Right ventricle myocardium superior (tissue), 1 donor: ENCODE measurements around the gene SCG3. TPM values are rescaled to one million over a fixed set of nuclear protein-coding genes. Genes with fewer than 3 reads are reported as not detected.
A peak's percentile ranks its signal among the peaks of the same experiment; 100 is the strongest.

Source experiments
- ATAC-seq: fragments of 200-7000 bp; cut with Tn5 transposase; one replicate; pipeline ENCODE4 v1.9.1; 2020; ENCODE audit warnings: mild to moderate bottlenecking; ENCODE audit not compliant: poor library complexity
- DNase-seq: peaks from one replicate; pipeline ENCODE4 v3.0.0-alpha.2; 2020
- intact Hi-C: fragments of 100-400 bp; cut with DNase I; formaldehyde crosslinking; loops from one replicate; pipeline ENCODE4 v1.11.2; 2022
- total RNA-seq: library from RNA; stranded (reverse); fragmentation: NEBNext Ultra II Directional; extraction: Animal tissue kit (Norgen Biotek cat#: 25700); gene quantifications from one replicate; pipeline ENCODE4 v1.2.1, GENCODE V29; 2021
- donor health status: DM: no; HTN: yes; CAD: no; lungs with severe emphysema.

The SCG3 gene
- total RNA-seq, 1 donor from 2014 or later = not detected

GRCh38 chr15:51750186-51750585 lies 68.9 kb downstream of the SCG3 start:
- intact Hi-C loops = no loop called here
- no peak for DNase-seq
- ATAC-seq = no peak

DNA sequence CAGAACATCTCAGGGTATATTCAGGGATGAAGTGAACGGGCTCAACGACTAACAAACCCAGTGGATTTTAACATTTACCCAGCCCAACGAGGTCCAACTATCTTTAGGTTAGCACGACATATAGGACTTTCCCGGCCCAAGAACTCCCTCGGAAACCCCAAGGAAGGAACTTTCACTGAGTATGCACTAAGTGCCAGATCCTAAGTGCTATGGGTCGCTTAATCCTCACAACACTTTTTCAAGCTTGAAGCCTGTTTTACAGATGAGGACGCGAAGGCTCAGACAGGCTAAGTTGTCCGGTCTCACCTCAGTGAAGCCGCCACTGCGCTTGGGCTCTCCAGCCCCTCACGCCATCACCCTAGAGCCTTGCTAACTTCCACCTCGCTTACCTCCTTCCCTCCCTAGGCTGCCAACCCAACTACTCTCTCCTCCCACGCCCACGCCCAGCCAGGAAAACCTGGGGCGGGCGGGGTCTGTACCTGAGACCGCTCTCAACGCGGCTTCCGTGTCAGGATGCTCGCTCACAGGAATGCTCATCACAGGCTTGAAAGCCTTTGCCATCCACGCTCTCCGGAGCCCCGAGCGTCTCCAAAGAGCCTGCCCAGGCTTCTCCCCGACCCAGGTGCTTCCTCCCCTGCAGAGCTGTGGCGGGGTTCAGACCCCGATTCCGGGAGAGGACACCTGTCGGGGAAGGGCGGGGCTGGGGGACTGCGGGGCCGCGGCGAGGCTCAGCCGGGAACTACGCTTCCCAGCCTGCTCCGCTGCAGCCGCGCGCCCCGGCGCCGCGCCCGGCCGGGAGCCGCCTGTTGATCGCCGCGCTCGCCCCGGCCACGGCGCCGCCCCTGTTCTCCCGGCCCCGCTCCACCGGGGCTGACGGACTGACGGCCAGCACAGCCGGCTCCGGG lies 69.7 kb downstream of the SCG3 start, which contains the start of gene TMOD2:
Gene TMOD2, plus strand, starts transcription at position 806 of the 905 bp plus-strand sequence. CDS start 14,845 bp downstream, outside the sequence.
- intact Hi-C loops = no loop called here
- DNase-seq = peak; percentile 70
- peak; percentile 97 for ATAC-seq

DNA sequence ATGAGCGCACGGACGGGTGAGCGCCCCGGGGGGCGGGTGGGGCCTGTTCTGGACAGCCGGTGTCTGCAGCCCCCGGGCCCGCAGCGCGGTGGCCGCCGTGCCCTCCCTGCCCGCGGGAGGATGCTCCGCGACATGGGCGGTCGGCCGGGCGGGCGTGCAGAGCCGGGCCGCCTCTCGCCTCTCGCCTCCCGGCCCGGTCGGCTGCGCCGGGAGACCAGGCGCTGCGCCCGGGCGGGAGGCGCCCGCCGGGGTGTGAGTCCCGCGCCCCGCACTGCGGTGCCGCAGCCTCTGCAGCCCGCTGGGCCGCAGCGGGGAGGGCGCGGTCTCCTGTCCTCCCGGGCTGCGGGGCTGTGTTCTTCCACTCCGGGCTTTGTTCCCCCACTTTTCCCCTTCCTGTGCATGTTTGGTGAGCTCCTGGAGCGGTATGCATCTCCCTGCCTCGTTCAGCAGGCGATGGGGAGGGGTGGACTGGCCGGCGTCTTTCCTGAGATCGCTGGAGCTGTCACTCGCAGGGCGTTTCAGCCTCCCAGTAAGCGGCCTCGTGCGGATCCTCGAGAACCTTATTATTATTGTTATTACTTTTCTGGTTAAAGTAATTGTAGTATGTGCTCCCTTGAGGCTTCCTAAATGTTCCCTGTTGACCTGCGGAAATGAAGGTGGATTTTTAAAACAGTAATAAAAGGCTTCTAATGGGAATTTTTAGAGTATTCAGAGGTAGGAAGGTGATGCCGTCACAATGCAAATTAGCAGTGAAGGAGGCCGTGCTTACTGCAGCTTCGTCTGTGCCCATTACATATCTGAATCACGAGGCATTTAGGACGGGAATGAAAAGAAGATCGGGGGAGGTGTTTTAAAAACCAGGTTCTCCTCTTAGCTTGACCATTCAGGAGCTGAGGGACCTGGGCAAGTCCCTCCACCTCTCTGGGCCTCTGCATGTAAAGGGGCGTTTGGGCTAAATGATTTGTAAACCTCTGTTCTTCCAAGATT lies 70.7 kb downstream of the SCG3 start:
- DNase-seq (peak; percentile 52), ATAC-seq (peak; percentile 47)
- intact Hi-C loops = no loop called here

DNA sequence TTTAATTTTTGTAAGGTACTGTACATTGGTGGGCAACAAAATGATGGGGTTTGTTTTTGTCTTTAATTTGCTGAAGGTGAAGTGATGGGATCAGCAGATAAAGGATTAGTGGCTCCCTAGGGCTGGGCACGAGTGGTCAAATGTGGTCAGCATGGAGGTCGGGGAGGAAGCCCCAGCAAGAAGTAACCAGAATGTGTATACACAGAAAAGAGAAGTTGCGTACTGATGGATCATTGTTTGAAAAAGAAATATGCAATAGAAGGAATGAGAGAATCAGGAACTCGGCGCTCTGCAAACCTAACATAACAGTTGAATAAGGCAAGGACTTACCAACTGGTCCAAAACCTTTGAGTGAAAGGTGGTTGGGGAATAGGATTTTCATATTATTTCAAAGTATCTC lies 71.6 kb downstream of the SCG3 start:
- intact Hi-C loops = no loop called here
- DNase-seq (no peak), ATAC-seq (no peak)

DNA sequence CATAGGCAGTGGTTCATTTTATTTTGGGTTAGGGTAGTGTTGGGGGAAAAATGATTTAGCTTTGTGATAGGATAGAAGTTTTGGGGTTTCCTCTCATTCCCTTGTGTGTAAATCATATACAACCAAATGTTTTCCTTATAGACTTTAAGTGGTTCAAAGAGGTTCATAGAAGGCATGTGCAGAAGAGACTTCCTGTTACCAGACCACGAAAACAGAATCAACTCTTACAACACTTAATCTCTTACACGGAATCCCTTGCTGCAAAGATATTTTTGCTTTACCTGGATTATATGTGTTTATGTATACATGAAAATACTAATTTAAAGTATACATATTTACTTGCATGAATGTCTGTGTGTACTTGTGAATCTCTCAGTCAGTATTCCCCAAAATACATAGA lies 73.0 kb downstream of the SCG3 start:
- DNase-seq (no peak), ATAC-seq (no peak)
- intact Hi-C loops = no loop called here

GRCh38 chr15:51755790-51756189 lies 74.5 kb downstream of the SCG3 start:
- DNase-seq = no peak
- no peak for ATAC-seq
- intact Hi-C loops = no loop called here

- intact Hi-C loops = no loop called here
- no peak for ATAC-seq
- no peak for DNase-seq
These were observed 75.2 kb downstream of the SCG3 start for GRCh38 chr15:51756482-51756881.

DNA sequence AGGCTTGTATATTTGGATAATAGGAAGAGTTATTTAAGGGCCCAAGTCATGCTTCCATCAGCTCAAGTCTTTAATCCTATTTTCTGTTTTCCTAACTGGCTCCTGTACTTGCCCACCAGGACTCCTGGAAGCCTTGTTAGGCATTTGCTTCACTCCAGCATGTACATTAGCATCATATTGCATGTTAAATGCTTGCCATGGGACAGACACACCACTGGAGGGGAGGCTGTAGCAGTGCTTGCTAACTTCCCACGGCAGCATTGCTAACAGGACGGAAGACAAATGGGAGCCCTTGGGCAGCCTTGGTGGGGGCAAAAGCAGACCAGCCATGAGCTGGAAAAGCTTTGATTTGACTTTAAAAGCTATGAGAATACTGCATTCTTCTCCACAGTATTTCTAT lies 76.1 kb downstream of the SCG3 start:
- no peak for ATAC-seq
- no peak for DNase-seq

DNA sequence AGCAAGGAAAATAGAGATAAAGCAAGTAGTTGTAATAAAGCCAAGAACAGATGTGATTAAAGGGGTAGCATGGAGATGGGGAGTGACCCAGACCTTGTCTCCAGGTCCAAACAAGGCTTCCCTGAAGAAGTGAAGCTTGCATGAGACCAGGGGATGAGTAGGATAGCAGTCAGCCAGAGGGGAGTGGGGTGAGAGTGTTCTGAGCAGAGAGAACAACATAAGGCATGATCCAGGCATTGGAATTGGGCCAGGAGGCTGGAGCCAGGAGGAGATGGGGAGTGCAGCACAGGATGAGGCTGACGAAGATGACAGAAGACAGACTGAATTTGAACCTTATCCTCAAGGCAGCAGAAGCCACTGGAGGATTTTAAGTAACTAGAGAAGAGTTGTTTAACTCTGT lies 77.3 kb downstream of the SCG3 start:
- ATAC-seq (peak; percentile 86), DNase-seq (peak; percentile 72)
- intact Hi-C loops = no loop called here

More for the DNA sequence above, 76.1 kb downstream of the SCG3 start:
- intact Hi-C loops = no loop called here

DNA sequence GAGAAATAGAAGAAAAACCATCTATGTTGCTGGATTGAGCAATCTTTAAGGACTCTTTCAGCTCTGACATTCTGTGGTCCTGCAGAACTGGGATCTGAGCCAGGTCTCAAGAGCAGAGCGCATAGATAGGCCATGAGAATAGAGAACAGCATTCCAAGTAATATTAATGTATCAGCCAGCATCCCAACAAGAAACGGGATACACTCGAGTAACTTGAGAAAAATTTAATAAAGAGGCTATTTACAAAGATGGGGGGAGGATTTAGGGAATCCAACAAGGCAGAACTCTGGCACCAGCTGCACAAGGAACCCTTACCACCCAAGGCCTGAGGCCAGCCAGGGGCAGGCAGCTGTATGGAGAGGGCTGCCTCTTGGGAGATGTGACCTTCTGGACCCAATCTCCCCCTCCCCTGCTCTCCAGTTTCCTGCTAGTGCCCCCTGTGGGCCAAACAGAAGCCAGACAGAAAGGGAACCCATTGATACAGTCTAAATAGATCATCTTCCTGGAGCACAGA lies 78.3 kb downstream of the SCG3 start:
- intact Hi-C loops = no loop called here
- DNase-seq = peak; percentile 63
- ATAC-seq = peak; percentile 94

DNA sequence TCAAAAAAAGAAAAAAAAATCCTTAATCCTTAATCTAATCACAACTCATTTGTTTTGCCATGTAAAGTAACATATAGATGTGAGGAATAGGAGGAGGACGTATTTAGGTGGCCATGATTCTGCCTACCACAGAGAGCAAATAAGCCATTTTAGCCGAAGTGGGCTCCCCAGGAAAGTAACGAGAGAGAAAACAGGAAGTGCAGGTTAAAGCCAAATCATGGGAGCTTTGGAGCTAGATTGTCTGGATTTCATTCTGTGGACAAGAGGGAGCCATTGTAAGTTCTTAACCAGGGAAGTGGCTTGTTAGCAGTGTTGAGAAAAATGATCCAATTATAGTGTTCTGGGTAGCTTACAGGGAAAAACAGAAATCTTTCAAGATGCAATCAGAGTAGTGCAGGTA lies 79.5 kb downstream of the SCG3 start:
- intact Hi-C loops = no loop called here
- no peak for ATAC-seq
- no peak for DNase-seq

- intact Hi-C loops = no loop called here
- ATAC-seq (no peak), DNase-seq (no peak)
These were observed 84.4 kb downstream of the SCG3 start for GRCh38 chr15:51765751-51766150.

DNA sequence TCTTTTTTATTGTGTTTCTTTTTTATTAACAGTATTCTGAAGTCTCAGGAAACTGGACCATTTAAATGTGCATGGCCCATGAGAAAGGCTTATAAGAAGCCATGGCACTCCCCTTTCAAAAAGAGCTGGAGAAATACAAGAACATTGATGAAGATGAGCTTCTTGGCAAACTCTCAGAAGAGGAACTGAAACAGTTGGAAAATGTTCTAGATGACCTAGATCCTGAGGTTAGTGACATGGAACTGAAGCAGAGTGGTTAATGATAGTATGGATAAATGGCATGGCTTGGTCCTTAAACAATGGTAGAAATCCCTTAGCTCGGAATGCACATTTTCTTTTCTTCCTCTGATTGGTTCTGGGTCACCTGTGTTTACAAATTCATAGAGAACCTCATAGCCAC lies 85.0 kb downstream of the SCG3 start:
- ATAC-seq (no peak), DNase-seq (no peak)
- intact Hi-C loops = no loop called here

- intact Hi-C loops = no loop called here
- peak; percentile 44 for DNase-seq
- ATAC-seq = no peak
These were observed 86.7 kb downstream of the SCG3 start for GRCh38 chr15:51768018-51768417.

Other genes with a start within 250 kb of the SCG3 start
- 6.5 TPM for gene DMXL2, start 58.7 kb upstream of the SCG3 start, total RNA-seq
- 4.3 TPM for gene LYSMD2, start 56.2 kb downstream of the SCG3 start, total RNA-seq
- 7.3 TPM for gene TMOD2, start 70.1 kb downstream of the SCG3 start, total RNA-seq
- gene TMOD3, start 148.2 kb downstream of the SCG3 start, total RNA-seq = 17.6 TPM